Measurements from ENCODE around the gene TNFRSF13B.

GRCh38 chr17:17018021-17018441 is 46.1 kb upstream of the TNFRSF13B start:
- TF ChIP-seq, protein P1, sequence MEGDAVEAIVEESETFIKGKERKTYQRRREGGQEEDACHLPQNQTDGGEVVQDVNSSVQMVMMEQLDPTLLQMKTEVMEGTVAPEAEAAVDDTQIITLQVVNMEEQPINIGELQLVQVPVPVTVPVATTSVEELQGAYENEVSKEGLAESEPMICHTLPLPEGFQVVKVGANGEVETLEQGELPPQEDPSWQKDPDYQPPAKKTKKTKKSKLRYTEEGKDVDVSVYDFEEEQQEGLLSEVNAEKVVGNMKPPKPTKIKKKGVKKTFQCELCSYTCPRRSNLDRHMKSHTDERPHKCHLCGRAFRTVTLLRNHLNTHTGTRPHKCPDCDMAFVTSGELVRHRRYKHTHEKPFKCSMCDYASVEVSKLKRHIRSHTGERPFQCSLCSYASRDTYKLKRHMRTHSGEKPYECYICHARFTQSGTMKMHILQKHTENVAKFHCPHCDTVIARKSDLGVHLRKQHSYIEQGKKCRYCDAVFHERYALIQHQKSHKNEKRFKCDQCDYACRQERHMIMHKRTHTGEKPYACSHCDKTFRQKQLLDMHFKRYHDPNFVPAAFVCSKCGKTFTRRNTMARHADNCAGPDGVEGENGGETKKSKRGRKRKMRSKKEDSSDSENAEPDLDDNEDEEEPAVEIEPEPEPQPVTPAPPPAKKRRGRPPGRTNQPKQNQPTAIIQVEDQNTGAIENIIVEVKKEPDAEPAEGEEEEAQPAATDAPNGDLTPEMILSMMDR (IDR thresholded peaks at IDR 0.05 in 2 of 3, conservative IDR thresholded peaks at IDR 0.05 in 1 of 3; ENCODE audit: control insufficient read depth in 2 of 3, extremely low read depth in 1 of 3, insufficient read depth in 1 of 3, low read depth in 3 of 3, low read length in 3 of 3) = no peak
- no peak for TF ChIP-seq ZNF384 (IDR thresholded peaks at IDR 0.05; ENCODE audit: borderline replicate concordance, low read depth, low read length)
- TF ChIP-seq, protein P2, sequence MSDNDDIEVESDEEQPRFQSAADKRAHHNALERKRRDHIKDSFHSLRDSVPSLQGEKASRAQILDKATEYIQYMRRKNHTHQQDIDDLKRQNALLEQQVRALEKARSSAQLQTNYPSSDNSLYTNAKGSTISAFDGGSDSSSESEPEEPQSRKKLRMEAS (IDR thresholded peaks at IDR 0.05; ENCODE audit: low read depth, low read length) = no peak
